K562 (cell line): ENCODE data around the gene OR52B6. TPM values are rescaled to one million over a fixed set of nuclear protein-coding genes. Genes with fewer than 3 reads are reported as not detected.
A peak's percentile ranks its signal among the peaks of the same experiment; 100 is the strongest.

Experiments
- DIDO1 ChIP-seq: fragments of 450-650 bp; IDR thresholded peaks from 2 replicates; pipeline ENCODE4 v1.6.1; 2016; ENCODE audit warnings: low read depth, missing biosample characterization, missing genetic modification characterization
- HDAC6 ChIP-seq: IDR thresholded peaks from 2 replicates; pipeline ENCODE4 v1.6.1; 2012; ENCODE audit warnings: low read depth, mild to moderate bottlenecking, control low read depth, inconsistent platforms, low read length, moderate library complexity
- ILF3 ChIP-seq: fragments of 450-650 bp; IDR thresholded peaks from 2 replicates; pipeline ENCODE4 v1.6.1; 2018; ENCODE audit warnings: antibody characterized with exemption, mild to moderate bottlenecking, moderate library complexity, borderline replicate concordance
- LARP7 ChIP-seq: fragments of 450-650 bp; IDR thresholded peaks from 2 replicates; pipeline ENCODE4 v1.6.1; 2016
- NELFE ChIP-seq: IDR thresholded peaks from 2 replicates; pipeline ENCODE4 v1.6.1; 2011; ENCODE audit warnings: mild to moderate bottlenecking; ENCODE audit not compliant: insufficient read depth, insufficient read length
- NFATC3 ChIP-seq: fragments of 450-650 bp; IDR thresholded peaks from 2 replicates; pipeline ENCODE4 v1.6.1; 2017; ENCODE audit warnings: mild to moderate bottlenecking
- NFIC ChIP-seq: fragments of 450-650 bp; IDR thresholded peaks from 2 replicates; pipeline ENCODE4 v1.6.1; 2017; ENCODE audit warnings: mild to moderate bottlenecking, inconsistent platforms
- PRPF4 ChIP-seq: fragments of 200-400 bp; formaldehyde crosslinking; IDR thresholded peaks from one replicate; pipeline ENCODE4 v1.6.1; 2017; ENCODE audit warnings: low read length, low read depth, mild to moderate bottlenecking; ENCODE audit not compliant: insufficient read depth, poor library complexity, severe bottlenecking
- SRSF7 ChIP-seq: fragments of 200-400 bp; formaldehyde crosslinking; optimal IDR thresholded peaks from 2 replicates; pipeline ENCODE3; 2017; ENCODE audit warnings: mild to moderate bottlenecking, low read depth, low read length
- STAT6 ChIP-seq: sonication (generic); formaldehyde crosslinking; IDR thresholded peaks from 2 replicates; pipeline ENCODE4 v1.8.1; 2023; ENCODE audit warnings: mild to moderate bottlenecking, missing genetic modification reagents
- XRCC3 ChIP-seq: fragments of 450-650 bp; IDR thresholded peaks from 2 replicates; pipeline ENCODE4 v1.6.1; 2017; ENCODE audit warnings: mild to moderate bottlenecking, moderate library complexity
- ZNF316 ChIP-seq: fragments of 450-650 bp; IDR thresholded peaks from 2 replicates; pipeline ENCODE4 v1.6.1; 2016
- ZNF695 ChIP-seq: fragments of 450-650 bp; formaldehyde crosslinking; IDR thresholded peaks from 2 replicates; pipeline ENCODE4 v1.4.0; 2020; ENCODE audit warnings: mild to moderate bottlenecking, moderate library complexity
- polyA plus RNA-seq, 8 experiments: library from polyadenylated mRNA; depleted of rRNA in 4 of 8; stranded (reverse) in 5 of 8; unstranded in 3 of 8; fragments of >200 nt; fragmentation: Nextera tagmentation in 2 of 8; fragmentation: Illumina TruSeq in 1 of 8; extraction: Ambion mirVana in 2 of 8; extraction: Trizol in 1 of 8; gene quantifications; 2 replicates each; pipeline versions ENCODE4 v1.2.1 to v1.2.3, GENCODE V29; 2011 to 2014; ENCODE audit warnings: inconsistent platforms in 1 of 8, missing spikeins in 1 of 8
- total RNA-seq, 7 experiments: library from RNA; depleted of rRNA in 6 of 7; stranded (reverse); fragments of >200 nt in 6 of 7; fragmentation: Illumina TruSeq in 2 of 7; extraction: Trizol in 2 of 7; gene quantifications; 2 replicates each; pipeline versions ENCODE4 v1.2.1 to v1.2.3, GENCODE V29; 2011 to 2021; ENCODE audit warnings: low replicate concordance in 1 of 7
- TF ChIP-seq, protein P1 (sequence below): fragments of 250-450 bp; sonication (Bioruptor Pico); IDR thresholded peaks from 2 replicates; pipeline ENCODE4 v1.4.0; 2020
- TF ChIP-seq, protein P2 (sequence below): fragments of 450-650 bp; IDR thresholded peaks from 2 replicates; pipeline ENCODE4 v1.6.1; 2014; ENCODE audit warnings: low read depth, mild to moderate bottlenecking, moderate library complexity, borderline replicate concordance
- TF ChIP-seq, protein P3 (sequence below): fragments of 250-450 bp; sonication (Bioruptor Pico); IDR thresholded peaks from 2 replicates; pipeline ENCODE4 v1.5.1; 2021; ENCODE audit warnings: mild to moderate bottlenecking
- TF ChIP-seq, protein P4 (sequence below): fragments of 450-650 bp; formaldehyde crosslinking; IDR thresholded peaks from 2 replicates; pipeline ENCODE4 v1.4.0; 2022; ENCODE audit warnings: mild to moderate bottlenecking, moderate library complexity

Gene OR52B6
- total and polyA plus RNA-seq, 9 of the 15 experiments (the other 6 are each of a cell fraction or from before 2014, with no cell fraction given), result not detected

- TF ChIP-seq, protein P1, sequence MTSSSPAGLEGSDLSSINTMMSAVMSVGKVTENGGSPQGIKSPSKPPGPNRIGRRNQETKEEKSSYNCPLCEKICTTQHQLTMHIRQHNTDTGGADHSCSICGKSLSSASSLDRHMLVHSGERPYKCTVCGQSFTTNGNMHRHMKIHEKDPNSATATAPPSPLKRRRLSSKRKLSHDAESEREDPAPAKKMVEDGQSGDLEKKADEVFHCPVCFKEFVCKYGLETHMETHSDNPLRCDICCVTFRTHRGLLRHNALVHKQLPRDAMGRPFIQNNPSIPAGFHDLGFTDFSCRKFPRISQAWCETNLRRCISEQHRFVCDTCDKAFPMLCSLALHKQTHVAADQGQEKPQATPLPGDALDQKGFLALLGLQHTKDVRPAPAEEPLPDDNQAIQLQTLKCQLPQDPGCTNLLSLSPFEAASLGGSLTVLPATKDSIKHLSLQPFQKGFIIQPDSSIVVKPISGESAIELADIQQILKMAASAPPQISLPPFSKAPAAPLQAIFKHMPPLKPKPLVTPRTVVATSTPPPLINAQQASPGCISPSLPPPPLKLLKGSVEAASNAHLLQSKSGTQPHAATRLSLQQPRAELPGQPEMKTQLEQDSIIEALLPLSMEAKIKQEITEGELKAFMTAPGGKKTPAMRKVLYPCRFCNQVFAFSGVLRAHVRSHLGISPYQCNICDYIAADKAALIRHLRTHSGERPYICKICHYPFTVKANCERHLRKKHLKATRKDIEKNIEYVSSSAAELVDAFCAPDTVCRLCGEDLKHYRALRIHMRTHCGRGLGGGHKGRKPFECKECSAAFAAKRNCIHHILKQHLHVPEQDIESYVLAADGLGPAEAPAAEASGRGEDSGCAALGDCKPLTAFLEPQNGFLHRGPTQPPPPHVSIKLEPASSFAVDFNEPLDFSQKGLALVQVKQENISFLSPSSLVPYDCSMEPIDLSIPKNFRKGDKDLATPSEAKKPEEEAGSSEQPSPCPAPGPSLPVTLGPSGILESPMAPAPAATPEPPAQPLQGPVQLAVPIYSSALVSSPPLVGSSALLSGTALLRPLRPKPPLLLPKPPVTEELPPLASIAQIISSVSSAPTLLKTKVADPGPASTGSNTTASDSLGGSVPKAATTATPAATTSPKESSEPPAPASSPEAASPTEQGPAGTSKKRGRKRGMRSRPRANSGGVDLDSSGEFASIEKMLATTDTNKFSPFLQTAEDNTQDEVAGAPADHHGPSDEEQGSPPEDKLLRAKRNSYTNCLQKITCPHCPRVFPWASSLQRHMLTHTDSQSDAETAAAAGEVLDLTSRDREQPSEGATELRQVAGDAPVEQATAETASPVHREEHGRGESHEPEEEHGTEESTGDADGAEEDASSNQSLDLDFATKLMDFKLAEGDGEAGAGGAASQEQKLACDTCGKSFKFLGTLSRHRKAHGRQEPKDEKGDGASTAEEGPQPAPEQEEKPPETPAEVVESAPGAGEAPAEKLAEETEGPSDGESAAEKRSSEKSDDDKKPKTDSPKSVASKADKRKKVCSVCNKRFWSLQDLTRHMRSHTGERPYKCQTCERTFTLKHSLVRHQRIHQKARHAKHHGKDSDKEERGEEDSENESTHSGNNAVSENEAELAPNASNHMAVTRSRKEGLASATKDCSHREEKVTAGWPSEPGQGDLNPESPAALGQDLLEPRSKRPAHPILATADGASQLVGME (CRISPR knock-in tag), result no peak
- TF ChIP-seq, protein P2, sequence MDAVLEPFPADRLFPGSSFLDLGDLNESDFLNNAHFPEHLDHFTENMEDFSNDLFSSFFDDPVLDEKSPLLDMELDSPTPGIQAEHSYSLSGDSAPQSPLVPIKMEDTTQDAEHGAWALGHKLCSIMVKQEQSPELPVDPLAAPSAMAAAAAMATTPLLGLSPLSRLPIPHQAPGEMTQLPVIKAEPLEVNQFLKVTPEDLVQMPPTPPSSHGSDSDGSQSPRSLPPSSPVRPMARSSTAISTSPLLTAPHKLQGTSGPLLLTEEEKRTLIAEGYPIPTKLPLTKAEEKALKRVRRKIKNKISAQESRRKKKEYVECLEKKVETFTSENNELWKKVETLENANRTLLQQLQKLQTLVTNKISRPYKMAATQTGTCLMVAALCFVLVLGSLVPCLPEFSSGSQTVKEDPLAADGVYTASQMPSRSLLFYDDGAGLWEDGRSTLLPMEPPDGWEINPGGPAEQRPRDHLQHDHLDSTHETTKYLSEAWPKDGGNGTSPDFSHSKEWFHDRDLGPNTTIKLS, result peak; percentile 37; the same call in 1 of the 2 replicates
- TF ChIP-seq ILF3, result no peak
- no peak for TF ChIP-seq DIDO1 (tag)
- no peak for TF ChIP-seq NFATC3
- no peak for TF ChIP-seq ZNF316
- TF ChIP-seq, protein P3, sequence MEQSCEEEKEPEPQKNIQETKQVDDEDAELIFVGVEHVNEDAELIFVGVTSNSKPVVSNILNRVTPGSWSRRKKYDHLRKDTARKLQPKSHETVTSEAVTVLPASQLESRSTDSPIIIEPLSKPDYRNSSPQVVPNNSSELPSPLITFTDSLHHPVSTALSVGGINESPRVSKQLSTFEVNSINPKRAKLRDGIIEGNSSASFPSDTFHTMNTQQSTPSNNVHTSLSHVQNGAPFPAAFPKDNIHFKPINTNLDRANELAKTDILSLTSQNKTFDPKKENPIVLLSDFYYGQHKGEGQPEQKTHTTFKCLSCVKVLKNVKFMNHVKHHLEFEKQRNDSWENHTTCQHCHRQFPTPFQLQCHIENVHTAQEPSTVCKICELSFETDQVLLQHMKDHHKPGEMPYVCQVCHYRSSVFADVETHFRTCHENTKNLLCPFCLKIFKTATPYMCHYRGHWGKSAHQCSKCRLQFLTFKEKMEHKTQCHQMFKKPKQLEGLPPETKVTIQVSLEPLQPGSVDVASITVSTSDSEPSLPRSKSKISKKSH (CRISPR knock-in tag), result no peak
- TF ChIP-seq HDAC6, result no peak
- TF ChIP-seq ZNF695 (CRISPR knock-in tag), result no peak
- TF ChIP-seq SRSF7, result no peak
- TF ChIP-seq LARP7, result no peak
- no peak for TF ChIP-seq STAT6 (CRISPR knock-in tag)
- no peak for TF ChIP-seq NELFE
- peak; percentile 29; the same call in 1 of the 2 replicates for TF ChIP-seq NFIC
- no peak for TF ChIP-seq PRPF4
- TF ChIP-seq, protein P4, sequence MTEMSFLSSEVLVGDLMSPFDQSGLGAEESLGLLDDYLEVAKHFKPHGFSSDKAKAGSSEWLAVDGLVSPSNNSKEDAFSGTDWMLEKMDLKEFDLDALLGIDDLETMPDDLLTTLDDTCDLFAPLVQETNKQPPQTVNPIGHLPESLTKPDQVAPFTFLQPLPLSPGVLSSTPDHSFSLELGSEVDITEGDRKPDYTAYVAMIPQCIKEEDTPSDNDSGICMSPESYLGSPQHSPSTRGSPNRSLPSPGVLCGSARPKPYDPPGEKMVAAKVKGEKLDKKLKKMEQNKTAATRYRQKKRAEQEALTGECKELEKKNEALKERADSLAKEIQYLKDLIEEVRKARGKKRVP (CRISPR knock-in tag), result no peak
- TF ChIP-seq XRCC3, result no peak
Observed at GRCh38 chr11:5600374-5600851, 19.7 kb downstream of the OR52B6 start (continued).
